ENCODE data around the gene SYNPO.

GRCh38 chr5:150599281-150599680, 41.2 kb upstream of the SYNPO start:
- no peak for TF ChIP-seq CTCF (IDR thresholded peaks at IDR 0.05)
- TF ChIP-seq EP300 (IDR thresholded peaks at IDR 0.05): no peak
